Activated CD4-positive, alpha-beta T cell treated with anti-CD3 and anti-CD28 coated beads, Interleukin-2, amount 10 ng/mL, durations not matched to agents 7 days and 5 days (primary cell): ENCODE data around the gene MAIP1. TPM values are rescaled to one million over a fixed set of nuclear protein-coding genes. Genes with fewer than 3 reads are reported as not detected.
A peak's percentile ranks its signal among the peaks of the same experiment; 100 is the strongest.

Experiments used
- CTCF ChIA-PET: fragments of 350-600 bp; sonication (Branson Sonifier 250); formaldehyde crosslinking; loops from one replicate; lab custom pipeline; 2021; ENCODE audit warnings: antibody characterized with exemption; lab: Charles Lee
- POLR2A ChIA-PET: fragments of 350-600 bp; sonication (Branson Sonifier 250); formaldehyde crosslinking; loops from one replicate; lab custom pipeline; 2021; ENCODE audit warnings: antibody characterized with exemption; lab: Charles Lee
- DNase-seq: peaks from one replicate; pipeline ENCODE4 v3.0.0-alpha.2; 2020
- H3K27ac Mint-ChIP-seq: one replicate; pipeline ENCODE4 v1.8.0; 2021; ENCODE audit warnings: mild to moderate bottlenecking, moderate library complexity, mixed read lengths
- H3K27me3 Mint-ChIP-seq: one replicate; pipeline ENCODE4 v1.8.0; 2021; ENCODE audit warnings: mixed read lengths
- H3K36me3 Mint-ChIP-seq: one replicate; pipeline ENCODE4 v1.8.0; 2021; ENCODE audit warnings: low read depth, mixed read lengths
- H3K4me1 Mint-ChIP-seq: one replicate; pipeline ENCODE4 v1.8.0; 2021; ENCODE audit warnings: mixed read lengths
- H3K4me3 Mint-ChIP-seq: one replicate; pipeline ENCODE4 v1.8.0; 2021; ENCODE audit warnings: mild to moderate bottlenecking, moderate library complexity, mixed read lengths
- H3K9me3 Mint-ChIP-seq: one replicate; pipeline ENCODE4 v1.8.0; 2021; ENCODE audit warnings: mixed read lengths
- total RNA-seq, 2 experiments: library from RNA; stranded (reverse); gene quantifications; one replicate each; pipeline ENCODE4 v1.2.3, GENCODE V29; 2021

MAIP1 gene
- total RNA-seq, 2 experiments from 2014 or later = 20.6 to 20.7 TPM

GRCh38 chr2:199982126-199982843 lies 26.9 kb downstream of the MAIP1 start:
- H3K4me3 Mint-ChIP-seq = no peak overlapping the region
- no peaks in the 10 kb centered on the region for H3K27me3 Mint-ChIP-seq
- no peaks in the 10 kb centered on the region for H3K9me3 Mint-ChIP-seq
- DNase-seq = no peak
- POLR2A ChIA-PET = no interaction called here
- H3K36me3 Mint-ChIP-seq = no peaks in the 10 kb centered on the region
- CTCF ChIA-PET = interaction anchor here (0.6 to 1.4 kb wide), 2 partner anchors 497 to 704 kb away, joined by 3 to 4 read pairs; no protein-coding TSS in a partner anchor
- no peak overlapping the region for H3K27ac Mint-ChIP-seq
- H3K4me1 Mint-ChIP-seq = peaks cover 27% of the 10 kb centered on the region

DNA sequence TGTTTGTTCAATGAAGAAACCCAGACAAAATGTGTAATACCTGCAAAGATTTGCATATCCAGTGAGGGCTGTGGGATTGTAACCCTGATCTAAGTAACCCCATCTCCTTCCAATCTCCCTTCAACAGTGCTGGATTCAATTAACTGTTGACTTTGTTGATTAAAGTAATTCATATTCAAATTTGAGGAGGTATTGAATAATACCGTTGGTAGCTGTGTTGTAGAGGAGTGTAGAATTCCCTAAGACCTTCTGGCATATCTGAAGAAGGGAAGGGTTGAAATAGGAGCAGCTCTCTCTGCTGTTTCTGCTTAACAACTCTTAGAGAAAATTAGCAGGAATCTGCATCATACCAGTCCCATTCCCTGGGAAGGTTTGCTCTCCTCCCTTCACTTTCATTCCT lies 28.2 kb downstream of the MAIP1 start:
- ChIA-PET CTCF (no interaction called here), POLR2A (no interaction called here)
- DNase-seq = no peak
- H3K9me3 Mint-ChIP-seq = no peaks in the 10 kb centered on the region
- H3K27ac Mint-ChIP-seq = no peak overlapping the region
- no peak overlapping the region for H3K4me3 Mint-ChIP-seq
- H3K36me3 Mint-ChIP-seq = no peaks in the 10 kb centered on the region
- no peaks in the 10 kb centered on the region for H3K27me3 Mint-ChIP-seq
- peaks cover 17% of the 10 kb centered on the region for H3K4me1 Mint-ChIP-seq

- Mint-ChIP-seq H3K4me3 (no peak overlapping the region), H3K9me3 (no peaks in the 10 kb centered on the region), H3K36me3 (no peaks in the 10 kb centered on the region), H3K27me3 (no peaks in the 10 kb centered on the region), H3K27ac (no peak overlapping the region), H3K4me1 (peaks cover 11% of the 10 kb centered on the region)
- ChIA-PET POLR2A (no interaction called here), CTCF (interaction anchor here (1.2 to 1.3 kb wide), 2 partner anchors 500 to 502 kb away, joined by 3 to 5 read pairs; no protein-coding TSS in a partner anchor)
- DNase-seq = no peak
Observed at GRCh38 chr2:199984159-199984558, 28.8 kb downstream of the MAIP1 start.

GRCh38 chr2:199984755-199985154 lies 29.4 kb downstream of the MAIP1 start:
- H3K27ac Mint-ChIP-seq = no peak overlapping the region
- POLR2A ChIA-PET = no interaction called here
- H3K4me3 Mint-ChIP-seq = no peak overlapping the region
- peaks cover 9% of the 10 kb centered on the region for H3K4me1 Mint-ChIP-seq
- no peak for DNase-seq
- CTCF ChIA-PET = interaction anchor here (1.2 to 1.6 kb wide), 3 partner anchors 484 to 501 kb away, joined by 3 to 5 read pairs (median 4); no protein-coding TSS in a partner anchor
- H3K9me3 Mint-ChIP-seq = no peaks in the 10 kb centered on the region
- no peaks in the 10 kb centered on the region for H3K36me3 Mint-ChIP-seq
- H3K27me3 Mint-ChIP-seq = no peaks in the 10 kb centered on the region

GRCh38 chr2:199985625-199986207 lies 30.3 kb downstream of the MAIP1 start:
- Mint-ChIP-seq H3K4me1 (peaks cover 5% of the 10 kb centered on the region), H3K9me3 (no peaks in the 10 kb centered on the region), H3K27me3 (no peaks in the 10 kb centered on the region), H3K36me3 (no peaks in the 10 kb centered on the region), H3K27ac (no peak overlapping the region), H3K4me3 (no peak overlapping the region)
- ChIA-PET POLR2A (no interaction called here), CTCF (interaction anchor here (0.7 to 1.6 kb wide), 9 partner anchors 9 to 550 kb away, joined by 3 to 5 read pairs (median 4); partner anchors contain the start of gene KCTD18)
- peak; percentile 74 for DNase-seq

DNA sequence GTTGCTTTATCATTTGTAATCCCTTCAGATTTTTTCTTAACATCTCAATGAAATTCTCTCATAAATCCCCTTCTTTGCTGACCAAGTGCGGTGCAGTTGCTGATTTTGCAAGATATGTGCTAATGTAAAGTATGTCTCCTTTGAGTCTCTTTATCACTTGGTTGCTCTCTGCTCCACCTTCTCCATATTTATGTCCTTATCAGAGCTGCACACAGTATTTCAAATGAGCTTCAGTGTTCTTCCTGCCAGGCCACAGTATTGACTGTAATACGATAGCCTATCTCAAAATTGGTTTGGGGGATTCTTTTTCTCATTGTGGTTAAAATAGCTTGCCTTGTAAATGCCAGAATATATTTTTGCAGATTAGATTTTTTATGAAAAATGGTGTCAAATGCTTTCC lies 32.2 kb downstream of the MAIP1 start:
- DNase-seq = no peak
- Mint-ChIP-seq H3K4me1 (peaks cover 5% of the 10 kb centered on the region), H3K4me3 (no peak overlapping the region), H3K36me3 (no peaks in the 10 kb centered on the region), H3K27me3 (no peaks in the 10 kb centered on the region), H3K27ac (no peak overlapping the region), H3K9me3 (no peaks in the 10 kb centered on the region)
- CTCF ChIA-PET = no interaction called here
- POLR2A ChIA-PET = no interaction called here

GRCh38 chr2:199988151-199988550 lies 32.8 kb downstream of the MAIP1 start:
- no peaks in the 10 kb centered on the region for H3K9me3 Mint-ChIP-seq
- no peak for DNase-seq
- no peaks in the 10 kb centered on the region for H3K27me3 Mint-ChIP-seq
- peaks cover 5% of the 10 kb centered on the region for H3K4me1 Mint-ChIP-seq
- H3K27ac Mint-ChIP-seq = no peak overlapping the region
- H3K4me3 Mint-ChIP-seq = no peak overlapping the region
- no peaks in the 10 kb centered on the region for H3K36me3 Mint-ChIP-seq
- ChIA-PET CTCF (no interaction called here), POLR2A (no interaction called here)

- Mint-ChIP-seq H3K27ac (no peak overlapping the region), H3K4me3 (no peak overlapping the region), H3K9me3 (no peaks in the 10 kb centered on the region), H3K27me3 (no peaks in the 10 kb centered on the region), H3K36me3 (no peaks in the 10 kb centered on the region), H3K4me1 (peaks cover 5% of the 10 kb centered on the region)
- CTCF ChIA-PET = interaction anchor here (1.3 to 1.4 kb wide), 2 partner anchors 10 to 492 kb away, joined by 3 to 4 read pairs; no protein-coding TSS in a partner anchor
- DNase-seq = no peak
- POLR2A ChIA-PET = no interaction called here
Observed at GRCh38 chr2:199989822-199990221, 34.4 kb downstream of the MAIP1 start.

DNA sequence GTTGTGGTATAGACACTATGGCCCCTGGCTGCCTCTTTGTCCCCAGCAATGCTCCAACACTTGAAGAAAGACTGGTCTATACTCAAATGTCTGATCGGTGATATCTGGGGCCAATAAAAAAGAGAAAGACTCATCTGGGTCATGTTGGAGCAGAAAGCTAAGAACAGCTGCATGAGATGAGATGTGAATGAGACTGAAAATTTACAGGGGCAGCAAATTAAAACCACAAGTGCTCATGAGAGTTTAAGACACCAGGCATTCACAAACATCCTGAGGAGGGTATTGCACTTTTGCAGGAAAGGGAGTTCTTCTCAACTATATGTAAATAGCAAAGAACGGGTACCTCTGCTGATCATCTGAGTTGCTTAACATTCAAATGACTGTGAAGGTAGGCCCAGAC lies 36.3 kb downstream of the MAIP1 start:
- Mint-ChIP-seq H3K4me3 (no peak overlapping the region), H3K4me1 (no peaks in the 10 kb centered on the region), H3K9me3 (no peaks in the 10 kb centered on the region), H3K27me3 (no peaks in the 10 kb centered on the region), H3K36me3 (no peaks in the 10 kb centered on the region), H3K27ac (no peak overlapping the region)
- CTCF ChIA-PET = no interaction called here
- POLR2A ChIA-PET = no interaction called here
- no peak for DNase-seq

DNA sequence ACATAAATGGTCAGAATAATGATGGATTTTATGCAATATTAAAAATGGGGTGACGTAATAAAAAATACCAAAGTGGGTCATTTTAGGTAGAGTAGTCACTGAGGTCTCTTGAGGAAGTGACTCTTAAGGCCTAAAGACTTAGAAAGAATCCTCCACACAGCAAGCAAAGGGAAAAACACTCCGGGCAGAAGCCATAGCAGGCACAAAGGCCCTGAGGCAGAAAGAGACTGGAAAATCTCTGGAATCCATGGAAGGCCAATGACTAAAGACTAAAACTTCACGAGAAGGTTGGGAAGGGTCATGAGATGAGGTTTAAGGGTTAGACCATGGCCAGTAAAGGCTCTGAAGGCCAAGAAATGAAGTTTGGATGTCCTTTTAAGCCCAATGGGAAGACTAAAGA lies 36.9 kb downstream of the MAIP1 start:
- Mint-ChIP-seq H3K4me1 (no peaks in the 10 kb centered on the region), H3K36me3 (no peaks in the 10 kb centered on the region), H3K9me3 (no peaks in the 10 kb centered on the region), H3K4me3 (no peak overlapping the region), H3K27ac (no peak overlapping the region), H3K27me3 (no peaks in the 10 kb centered on the region)
- ChIA-PET POLR2A (no interaction called here), CTCF (no interaction called here)
- no peak for DNase-seq

GRCh38 chr2:199994371-199994770 lies 39.0 kb downstream of the MAIP1 start:
- Mint-ChIP-seq H3K4me1 (no peaks in the 10 kb centered on the region), H3K27me3 (no peaks in the 10 kb centered on the region), H3K27ac (no peak overlapping the region), H3K4me3 (no peak overlapping the region), H3K9me3 (no peaks in the 10 kb centered on the region), H3K36me3 (no peaks in the 10 kb centered on the region)
- CTCF ChIA-PET = interaction anchor here (1.0 kb wide), 1 partner anchor 9 kb away, joined by 5 read pairs; no protein-coding TSS in a partner anchor
- no peak for DNase-seq
- POLR2A ChIA-PET = no interaction called here

DNA sequence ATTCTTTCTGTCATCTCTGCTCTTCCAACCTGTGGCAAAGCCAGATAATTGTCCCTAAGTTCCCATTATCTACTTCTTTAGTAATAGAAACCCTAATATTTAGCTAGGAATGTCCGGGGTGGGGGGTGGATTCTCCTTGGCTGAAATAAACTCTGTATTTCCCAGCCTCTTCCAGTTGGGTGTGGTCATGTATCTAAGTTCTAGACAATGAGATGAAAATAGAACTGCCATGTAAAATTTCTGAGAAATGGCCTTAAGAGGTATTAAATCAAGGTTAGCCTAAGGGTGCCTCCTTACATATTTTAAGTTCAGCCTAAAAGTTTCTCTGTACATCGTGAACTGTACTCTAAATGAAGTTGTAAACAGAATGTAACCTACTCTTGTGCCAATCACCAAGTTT lies 39.5 kb downstream of the MAIP1 start:
- Mint-ChIP-seq H3K36me3 (no peaks in the 10 kb centered on the region), H3K27me3 (no peaks in the 10 kb centered on the region), H3K4me1 (no peaks in the 10 kb centered on the region), H3K4me3 (no peak overlapping the region), H3K27ac (no peak overlapping the region), H3K9me3 (no peaks in the 10 kb centered on the region)
- ChIA-PET CTCF (interaction anchor here (1.0 kb wide), 1 partner anchor 9 kb away, joined by 5 read pairs; no protein-coding TSS in a partner anchor), POLR2A (no interaction called here)
- no peak for DNase-seq

DNA sequence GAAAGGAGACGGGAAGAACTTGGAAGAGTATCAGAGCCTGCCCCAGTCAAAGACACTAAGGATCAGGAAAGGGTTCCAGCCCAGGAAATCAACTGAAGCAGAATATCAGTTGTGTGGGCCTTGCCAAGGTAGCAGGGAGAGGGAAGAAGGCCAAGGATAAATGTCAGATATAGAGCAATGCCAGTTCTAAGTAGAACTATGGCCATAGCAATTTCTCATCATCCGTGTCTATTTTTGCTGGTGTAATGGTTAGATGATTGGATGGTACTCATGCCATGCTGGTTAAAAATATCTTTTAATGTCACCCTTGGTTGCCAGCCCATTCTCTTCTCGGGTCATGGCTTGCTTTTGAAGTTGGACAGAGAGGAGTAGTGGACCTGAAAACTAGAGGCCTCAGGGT lies 41.9 kb downstream of the MAIP1 start:
- ChIA-PET CTCF (no interaction called here), POLR2A (no interaction called here)
- Mint-ChIP-seq H3K36me3 (no peaks in the 10 kb centered on the region), H3K4me1 (no peaks in the 10 kb centered on the region), H3K9me3 (no peaks in the 10 kb centered on the region), H3K4me3 (no peak overlapping the region), H3K27me3 (peaks cover 3% of the 10 kb centered on the region), H3K27ac (no peak overlapping the region)
- no peak for DNase-seq
